Measurements from ENCODE around the gene CAT. TPM values are rescaled to one million over a fixed set of nuclear protein-coding genes. Genes with fewer than 3 reads are reported as not detected.

Gene CAT
- total RNA-seq, 1 donor from 2014 or later, result 69.2 TPM

DNA sequence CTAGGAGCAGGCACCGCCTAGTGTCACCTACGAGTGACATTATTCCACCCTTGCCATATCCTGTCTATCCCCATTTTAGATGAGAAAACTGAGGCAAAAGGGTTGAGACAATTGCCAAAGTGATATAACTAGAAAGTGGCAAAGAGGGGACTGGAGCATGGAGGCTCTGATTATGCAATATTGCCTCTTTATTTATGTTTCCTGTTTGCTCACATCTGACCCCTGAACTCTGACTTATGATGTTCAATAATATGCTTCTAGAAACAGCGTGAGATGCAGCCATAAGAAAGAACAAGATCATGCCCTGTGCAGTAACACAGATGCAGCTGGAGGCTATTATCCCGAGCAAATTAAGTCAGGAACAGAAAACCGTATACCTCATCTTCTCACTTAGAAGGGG lies 67.1 kb downstream of the CAT start:
- Histone ChIP-seq H3K36me3 (no peaks in the 10 kb centered on the region), H3K9me3 (no peaks in the 10 kb centered on the region), H3K27me3 (no peaks in the 10 kb centered on the region), H3K27ac (no peak overlapping the region), H3K4me1 (no peaks in the 10 kb centered on the region), H3K4me3 (no peak overlapping the region)
- intact Hi-C loops (cut with DNase I), result no loop called here
- DNase-seq (ENCODE audit: low spot score in 2 of 2), result no peak
- TF ChIP-seq, protein P1, sequence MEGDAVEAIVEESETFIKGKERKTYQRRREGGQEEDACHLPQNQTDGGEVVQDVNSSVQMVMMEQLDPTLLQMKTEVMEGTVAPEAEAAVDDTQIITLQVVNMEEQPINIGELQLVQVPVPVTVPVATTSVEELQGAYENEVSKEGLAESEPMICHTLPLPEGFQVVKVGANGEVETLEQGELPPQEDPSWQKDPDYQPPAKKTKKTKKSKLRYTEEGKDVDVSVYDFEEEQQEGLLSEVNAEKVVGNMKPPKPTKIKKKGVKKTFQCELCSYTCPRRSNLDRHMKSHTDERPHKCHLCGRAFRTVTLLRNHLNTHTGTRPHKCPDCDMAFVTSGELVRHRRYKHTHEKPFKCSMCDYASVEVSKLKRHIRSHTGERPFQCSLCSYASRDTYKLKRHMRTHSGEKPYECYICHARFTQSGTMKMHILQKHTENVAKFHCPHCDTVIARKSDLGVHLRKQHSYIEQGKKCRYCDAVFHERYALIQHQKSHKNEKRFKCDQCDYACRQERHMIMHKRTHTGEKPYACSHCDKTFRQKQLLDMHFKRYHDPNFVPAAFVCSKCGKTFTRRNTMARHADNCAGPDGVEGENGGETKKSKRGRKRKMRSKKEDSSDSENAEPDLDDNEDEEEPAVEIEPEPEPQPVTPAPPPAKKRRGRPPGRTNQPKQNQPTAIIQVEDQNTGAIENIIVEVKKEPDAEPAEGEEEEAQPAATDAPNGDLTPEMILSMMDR (IDR thresholded peaks at IDR 0.05), result no peak

DNA sequence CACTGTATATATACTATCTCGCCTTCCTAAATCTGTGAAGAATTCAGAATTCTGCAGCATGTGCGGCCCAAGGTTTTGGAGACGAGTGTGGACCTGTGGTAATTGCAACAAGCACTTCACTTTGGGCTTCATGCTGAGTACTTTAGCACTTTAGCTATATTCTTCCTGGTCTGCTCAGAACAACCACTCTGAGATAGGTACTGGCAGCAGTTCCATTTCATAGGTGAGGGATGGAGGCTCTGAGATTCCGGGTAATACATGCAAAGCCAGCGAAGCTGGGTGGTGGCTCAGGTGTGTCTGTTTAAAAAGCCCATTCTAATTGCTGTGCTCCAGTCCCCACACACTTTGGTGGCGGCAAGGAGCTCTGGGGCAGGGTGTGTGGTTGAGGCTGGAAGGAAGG lies 68.4 kb downstream of the CAT start:
- TF ChIP-seq, protein P1 (IDR thresholded peaks at IDR 0.05), result no peak
- Histone ChIP-seq H3K9me3 (no peaks in the 10 kb centered on the region), H3K4me1 (no peaks in the 10 kb centered on the region), H3K36me3 (no peaks in the 10 kb centered on the region), H3K4me3 (no peak overlapping the region), H3K27me3 (no peaks in the 10 kb centered on the region), H3K27ac (no peak overlapping the region)
- intact Hi-C loops (cut with DNase I), result no loop called here
- no peak for DNase-seq (ENCODE audit: low spot score in 2 of 2)

GRCh38 chr11:34507610-34508009 lies 68.9 kb downstream of the CAT start:
- Histone ChIP-seq H3K27me3 (no peaks in the 10 kb centered on the region), H3K4me1 (no peaks in the 10 kb centered on the region), H3K4me3 (no peak overlapping the region), H3K27ac (no peak overlapping the region), H3K36me3 (no peaks in the 10 kb centered on the region), H3K9me3 (no peaks in the 10 kb centered on the region)
- intact Hi-C loops (cut with DNase I), result no loop called here
- DNase-seq (ENCODE audit: low spot score in 2 of 2), result no peak
- TF ChIP-seq, protein P1 (IDR thresholded peaks at IDR 0.05), result no peak

- H3K9me3 ChIP-seq, result no peaks in the 10 kb centered on the region
- H3K27me3 ChIP-seq, result no peaks in the 10 kb centered on the region
- TF ChIP-seq, protein P1 (IDR thresholded peaks at IDR 0.05), result no peak
- H3K4me1 ChIP-seq, result no peaks in the 10 kb centered on the region
- intact Hi-C loops (cut with DNase I), result no loop called here
- DNase-seq (ENCODE audit: low spot score in 2 of 2), result no peak
- H3K27ac ChIP-seq, result no peak overlapping the region
- H3K4me3 ChIP-seq, result no peak overlapping the region
- H3K36me3 ChIP-seq, result no peaks in the 10 kb centered on the region
Measured at GRCh38 chr11:34508524-34508923, 69.8 kb downstream of the CAT start.

DNA sequence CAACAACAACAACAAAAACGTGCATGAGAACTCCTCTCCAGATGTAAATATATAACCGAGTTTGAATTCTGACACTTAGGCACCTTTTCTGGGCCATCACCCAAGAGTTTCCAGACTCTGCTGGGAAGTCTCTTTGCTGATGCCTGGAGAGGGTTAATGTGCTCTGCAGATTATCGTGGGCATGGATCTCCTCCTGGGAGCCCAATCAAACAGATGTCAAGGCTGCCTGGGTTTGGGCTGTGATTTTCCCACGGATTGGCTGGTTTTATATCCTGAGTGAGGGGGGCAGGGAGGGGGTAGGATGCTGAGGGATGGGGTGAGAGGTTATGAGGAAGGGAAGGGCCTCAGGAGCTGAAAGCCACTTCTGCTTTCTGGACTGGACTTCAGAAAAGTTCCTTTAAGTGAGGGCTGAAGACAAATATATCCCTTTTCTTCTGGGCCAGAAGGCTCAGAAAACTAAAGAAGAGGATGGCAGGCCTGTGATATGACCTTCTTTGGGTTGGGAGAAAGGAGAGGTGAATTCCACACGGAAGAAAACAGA lies 70.7 kb downstream of the CAT start:
- Histone ChIP-seq H3K9me3 (no peaks in the 10 kb centered on the region), H3K27me3 (no peaks in the 10 kb centered on the region), H3K4me1 (no peaks in the 10 kb centered on the region), H3K27ac (no peak overlapping the region), H3K36me3 (no peaks in the 10 kb centered on the region), H3K4me3 (no peak overlapping the region)
- no peak for DNase-seq (ENCODE audit: low spot score in 2 of 2)
- intact Hi-C loops (cut with DNase I), result no loop called here
- TF ChIP-seq, protein P1 (IDR thresholded peaks at IDR 0.05), result no peak

GRCh38 chr11:34510218-34510617 lies 71.5 kb downstream of the CAT start:
- H3K27me3 ChIP-seq, result no peaks in the 10 kb centered on the region
- H3K9me3 ChIP-seq, result no peaks in the 10 kb centered on the region
- no peak overlapping the region for H3K27ac ChIP-seq
- H3K4me3 ChIP-seq, result no peak overlapping the region
- no peaks in the 10 kb centered on the region for H3K4me1 ChIP-seq
- TF ChIP-seq, protein P1 (IDR thresholded peaks at IDR 0.05), result no peak
- no peaks in the 10 kb centered on the region for H3K36me3 ChIP-seq
- DNase-seq (ENCODE audit: low spot score in 2 of 2), result no peak
- intact Hi-C loops (cut with DNase I), result no loop called here

Measured in ascending aorta (tissue), 2 donors.